ENCODE results near the gene TRIM21.
"Not testable (repeated sequence)": the region's sequence is repeated elsewhere in the genome, so short reads cannot be mapped to it uniquely, and the experiment has no call there.

TRIM21 gene

GRCh38 chr11:4375431-4376140 lies 17.9 kb downstream of the TRIM21 start:
- no peak for DNase-seq (ENCODE audit: low spot score)
- in situ Hi-C loops (cut with MboI; ENCODE audit: low pct_unique_long_range_greater_than_20kb, low sequenced_read_pairs, unreplicated experiment) = no loop called here
- TF ChIP-seq, protein P1, sequence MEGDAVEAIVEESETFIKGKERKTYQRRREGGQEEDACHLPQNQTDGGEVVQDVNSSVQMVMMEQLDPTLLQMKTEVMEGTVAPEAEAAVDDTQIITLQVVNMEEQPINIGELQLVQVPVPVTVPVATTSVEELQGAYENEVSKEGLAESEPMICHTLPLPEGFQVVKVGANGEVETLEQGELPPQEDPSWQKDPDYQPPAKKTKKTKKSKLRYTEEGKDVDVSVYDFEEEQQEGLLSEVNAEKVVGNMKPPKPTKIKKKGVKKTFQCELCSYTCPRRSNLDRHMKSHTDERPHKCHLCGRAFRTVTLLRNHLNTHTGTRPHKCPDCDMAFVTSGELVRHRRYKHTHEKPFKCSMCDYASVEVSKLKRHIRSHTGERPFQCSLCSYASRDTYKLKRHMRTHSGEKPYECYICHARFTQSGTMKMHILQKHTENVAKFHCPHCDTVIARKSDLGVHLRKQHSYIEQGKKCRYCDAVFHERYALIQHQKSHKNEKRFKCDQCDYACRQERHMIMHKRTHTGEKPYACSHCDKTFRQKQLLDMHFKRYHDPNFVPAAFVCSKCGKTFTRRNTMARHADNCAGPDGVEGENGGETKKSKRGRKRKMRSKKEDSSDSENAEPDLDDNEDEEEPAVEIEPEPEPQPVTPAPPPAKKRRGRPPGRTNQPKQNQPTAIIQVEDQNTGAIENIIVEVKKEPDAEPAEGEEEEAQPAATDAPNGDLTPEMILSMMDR (IDR thresholded peaks at IDR 0.05; ENCODE audit: extremely low read depth, insufficient read depth, missing control alignments) = no peak

GRCh38 chr11:4370166-4370565 lies 23.3 kb downstream of the TRIM21 start:
- TF ChIP-seq, protein P1 (IDR thresholded peaks at IDR 0.05; ENCODE audit: extremely low read depth, insufficient read depth, missing control alignments) = no peak
- in situ Hi-C loops (cut with MboI; ENCODE audit: low pct_unique_long_range_greater_than_20kb, low sequenced_read_pairs, unreplicated experiment) = no loop called here
- DNase-seq (ENCODE audit: low spot score) = no peak

- in situ Hi-C loops (cut with MboI; ENCODE audit: low pct_unique_long_range_greater_than_20kb, low sequenced_read_pairs, unreplicated experiment) = no loop called here
- DNase-seq (ENCODE audit: low spot score) = no peak
- TF ChIP-seq, protein P1 (IDR thresholded peaks at IDR 0.05; ENCODE audit: extremely low read depth, insufficient read depth, missing control alignments) = no peak
Measured at GRCh38 chr11:4368286-4368685, 25.2 kb downstream of the TRIM21 start, which contains the start of gene OR52B4. Gene OR52B4, minus strand, starts transcription at chr11:4368386. Its CDS starts 91 bp downstream, at chr11:4368295.

DNA sequence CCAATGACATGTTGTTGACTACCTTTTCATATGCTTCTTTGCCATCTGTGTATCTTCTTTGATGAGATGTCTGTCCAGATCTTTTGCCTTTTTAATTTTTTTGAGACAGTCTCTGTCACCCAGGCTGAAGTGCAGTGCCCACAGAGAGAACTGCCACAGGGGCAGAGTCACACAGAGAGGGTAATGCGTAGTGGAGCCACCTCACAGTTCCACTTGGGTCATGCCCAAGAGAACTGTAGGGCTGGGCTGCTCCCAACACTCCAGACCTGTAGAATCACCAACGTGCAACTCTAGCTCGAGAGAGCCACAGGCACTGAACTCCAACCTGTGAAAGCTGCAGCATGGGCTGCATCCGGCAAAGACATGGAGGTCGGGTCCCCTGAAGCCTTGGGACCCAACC lies 45.4 kb downstream of the TRIM21 start:
- in situ Hi-C loops (cut with MboI; ENCODE audit: low pct_unique_long_range_greater_than_20kb, low sequenced_read_pairs, unreplicated experiment); DNase-seq (ENCODE audit: low spot score): not testable (repeated sequence)

DNA sequence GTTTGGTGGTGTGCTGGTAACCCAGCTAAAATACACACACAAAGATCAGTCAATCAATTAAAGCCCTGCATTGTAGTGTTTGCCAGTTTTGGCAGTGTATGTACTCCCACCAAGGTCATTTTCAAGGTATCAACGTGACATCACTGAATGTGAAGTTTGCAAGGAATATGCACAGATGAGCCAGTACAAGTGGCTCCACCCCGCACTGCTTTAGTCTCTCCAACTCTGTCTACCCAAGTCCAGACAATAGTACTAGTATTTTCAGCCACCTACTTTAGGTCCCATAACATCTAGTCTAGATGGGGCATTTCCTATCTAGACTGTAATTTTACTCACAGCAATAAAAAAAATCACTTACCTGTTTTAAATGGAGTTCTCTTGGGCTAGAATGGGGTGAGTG lies 48.1 kb downstream of the TRIM21 start:
- in situ Hi-C loops (cut with MboI; ENCODE audit: low pct_unique_long_range_greater_than_20kb, low sequenced_read_pairs, unreplicated experiment) = not testable (repeated sequence)

More for the DNA sequence above, 48.1 kb downstream of the TRIM21 start:
- not testable (repeated sequence) for DNase-seq (ENCODE audit: low spot score)
